Measurements from ENCODE around the gene TSHZ2.
"Not testable (repeated sequence)": the region's sequence is repeated elsewhere in the genome, so short reads cannot be mapped to it uniquely, and the experiment has no call there.

TSHZ2 gene

GRCh38 chr20:53438368-53438767, 466.2 kb downstream of the TSHZ2 start:
- no peak for DNase-seq

DNA sequence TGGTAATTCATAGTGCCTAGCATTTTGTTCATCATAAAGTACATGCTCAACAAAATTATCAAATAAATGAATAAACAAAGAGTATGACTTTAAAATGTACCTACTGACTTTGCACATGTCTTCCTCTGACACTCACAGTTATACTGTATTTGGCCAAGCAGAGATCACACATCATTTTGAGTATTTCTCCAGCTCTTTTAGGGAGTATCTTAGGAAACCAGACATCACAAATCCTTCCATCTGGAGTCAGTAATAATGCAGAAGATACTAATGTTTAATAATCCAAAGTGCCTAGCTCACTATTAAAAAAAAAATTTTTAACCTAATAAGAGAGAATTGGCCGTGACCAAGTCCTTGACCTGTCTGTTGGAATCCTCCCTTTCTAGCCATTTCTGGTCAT, 466.9 kb downstream of the TSHZ2 start:
- DNase-seq, result no peak

GRCh38 chr20:53439616-53440015, 467.5 kb downstream of the TSHZ2 start:
- DNase-seq, result no peak

GRCh38 chr20:53444401-53445149, 472.4 kb downstream of the TSHZ2 start:
- DNase-seq, result no peak

DNA sequence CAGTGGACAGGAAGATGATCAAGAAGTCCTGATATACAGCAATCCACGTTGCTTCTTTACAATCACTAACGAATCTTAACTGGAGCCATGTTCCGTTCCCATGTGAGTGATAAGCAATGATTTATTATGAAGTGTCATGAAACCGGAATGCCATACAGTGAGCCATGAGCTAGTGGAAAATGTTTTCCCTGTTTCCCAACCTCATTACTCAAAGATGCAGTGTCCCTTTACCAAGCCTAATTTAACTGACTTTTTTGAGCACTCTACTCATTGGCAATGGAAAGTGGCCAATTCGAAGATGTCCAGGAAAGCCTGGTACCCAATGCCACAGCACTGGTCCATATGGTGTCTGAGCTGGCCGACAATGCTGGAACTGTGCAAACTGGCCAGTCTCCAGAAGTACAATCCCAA, 473.2 kb downstream of the TSHZ2 start:
- no peak for DNase-seq

- no peak for DNase-seq
Measured at GRCh38 chr20:53445932-53446331, 473.8 kb downstream of the TSHZ2 start.

- DNase-seq, result no peak
Measured at GRCh38 chr20:53447316-53447715, 475.2 kb downstream of the TSHZ2 start.

- no peak for DNase-seq
Measured at GRCh38 chr20:53448426-53448825, 476.3 kb downstream of the TSHZ2 start.

- DNase-seq, result no peak
Measured at GRCh38 chr20:53448875-53449274, 476.7 kb downstream of the TSHZ2 start.

- DNase-seq, result no peak
Measured at GRCh38 chr20:53453076-53453475, 480.9 kb downstream of the TSHZ2 start.

DNA sequence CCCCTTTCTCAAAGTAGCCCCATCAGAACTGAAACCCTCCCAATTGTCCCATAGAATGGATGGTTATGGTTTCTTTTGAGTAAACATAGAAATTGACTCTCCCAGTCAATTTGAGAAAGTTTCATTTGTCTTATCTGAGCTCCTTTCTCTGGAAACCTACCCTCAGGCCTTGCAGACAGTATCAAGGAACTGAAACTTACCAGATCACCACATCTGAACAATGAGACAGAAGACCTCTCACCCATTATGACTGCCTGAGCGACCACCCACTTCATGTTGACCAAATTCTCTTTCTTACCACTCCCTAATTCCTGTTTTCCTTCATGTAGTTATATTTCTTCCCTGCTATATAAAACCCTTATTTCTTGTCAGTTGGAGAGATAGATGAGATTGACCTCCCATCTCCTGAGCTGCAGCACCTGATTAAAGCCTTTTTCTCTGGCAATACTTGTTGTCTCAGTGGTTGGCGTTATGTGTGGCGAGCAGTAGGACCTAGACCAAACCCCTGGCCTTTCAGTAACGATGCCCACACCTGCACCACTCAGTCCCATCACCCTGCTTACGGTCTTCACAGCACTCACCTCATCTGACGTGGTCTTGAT, 482.6 kb downstream of the TSHZ2 start:
- no peak for DNase-seq

DNA sequence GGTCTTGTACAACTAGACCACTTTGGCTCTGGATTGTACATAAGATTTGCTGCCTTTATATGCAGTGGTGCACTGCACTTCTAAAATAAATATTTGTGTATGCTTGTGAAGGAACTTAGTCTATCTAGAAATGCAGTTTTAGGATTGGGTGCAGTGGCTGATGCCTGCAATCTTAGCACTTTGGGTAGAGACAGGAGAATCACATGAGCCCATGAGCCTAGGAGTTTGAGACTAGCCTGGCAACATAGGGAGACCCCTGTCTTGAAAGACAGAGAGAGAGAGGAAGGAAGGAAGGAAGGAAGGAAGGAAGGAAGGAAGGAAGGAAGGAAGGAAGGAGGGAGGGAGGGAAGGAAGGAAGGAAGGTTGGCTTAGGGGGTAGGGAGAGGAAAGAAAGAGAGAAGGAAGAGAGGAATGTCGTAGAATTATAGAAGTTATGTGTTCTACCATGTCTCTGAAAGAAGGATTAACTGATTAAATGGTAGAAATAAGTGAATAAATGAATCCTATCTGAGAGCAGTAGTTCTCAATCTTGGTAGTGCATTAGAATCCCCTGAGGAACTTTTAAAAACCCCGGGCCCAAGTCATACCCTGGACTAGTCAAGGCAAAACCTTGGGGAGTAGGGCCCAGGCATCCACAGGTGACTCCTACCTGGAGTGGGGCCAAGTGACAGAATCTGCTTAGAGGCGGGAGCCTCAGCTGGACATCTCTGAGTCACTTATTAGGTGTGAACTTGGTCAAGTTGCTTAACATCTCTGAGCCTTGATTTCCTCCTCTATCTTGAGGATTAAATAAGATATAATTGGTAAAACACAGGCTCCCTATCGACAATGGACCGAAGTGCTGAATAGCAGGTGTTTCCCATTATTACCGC, 491.2 kb downstream of the TSHZ2 start:
- no peak for DNase-seq

GRCh38 chr20:53466279-53466678, 494.1 kb downstream of the TSHZ2 start:
- no peak for DNase-seq

DNA sequence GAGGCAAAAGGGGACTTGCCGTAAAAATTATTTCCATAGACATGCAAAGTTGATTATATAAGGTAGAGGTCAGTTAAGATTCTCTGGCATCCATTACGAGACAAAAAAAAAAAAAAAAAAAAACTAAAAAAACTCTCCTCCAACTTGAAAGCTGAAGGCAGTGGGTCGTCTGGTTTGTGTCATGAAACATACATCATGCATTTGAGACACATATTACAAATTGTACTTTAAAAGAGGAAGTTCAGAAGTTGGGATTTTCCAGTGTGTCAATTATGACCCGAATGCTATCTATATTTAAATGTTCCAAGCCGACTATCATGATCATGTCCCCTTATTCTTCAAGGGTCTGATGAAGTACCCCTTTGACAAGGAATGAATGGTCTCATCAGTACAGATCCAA, 496.4 kb downstream of the TSHZ2 start:
- DNase-seq, result no peak

GRCh38 chr20:53472859-53473258, 500.7 kb downstream of the TSHZ2 start:
- not testable (repeated sequence) for DNase-seq

GRCh38 chr20:53480913-53481312, 508.8 kb downstream of the TSHZ2 start:
- DNase-seq, result no peak

- DNase-seq, result no peak
Measured at GRCh38 chr20:53487461-53488200, 515.5 kb downstream of the TSHZ2 start.

DNA sequence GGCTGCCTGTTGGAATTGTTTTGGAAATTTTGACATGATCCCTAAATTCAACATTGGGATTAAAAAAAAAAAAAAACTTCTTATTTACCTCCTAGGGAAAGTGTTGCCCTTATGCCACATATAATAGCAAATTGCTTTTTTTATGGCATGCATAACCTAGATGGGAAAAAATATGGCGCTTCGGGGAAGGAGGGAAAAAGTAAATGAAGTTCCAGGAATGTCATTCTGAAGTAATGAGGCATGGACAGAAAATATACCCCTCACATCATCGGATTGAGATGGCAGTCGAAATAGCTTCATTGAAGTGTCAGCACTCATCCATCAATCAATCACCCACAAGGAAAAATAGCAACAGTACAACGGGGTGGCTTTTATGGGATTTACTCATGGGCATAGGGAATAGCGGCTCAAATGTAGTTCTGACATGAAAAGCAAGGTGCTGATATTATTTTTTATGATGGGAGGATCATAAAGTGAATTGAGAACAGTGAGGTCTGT, 516.7 kb downstream of the TSHZ2 start:
- DNase-seq, result no peak

DNA sequence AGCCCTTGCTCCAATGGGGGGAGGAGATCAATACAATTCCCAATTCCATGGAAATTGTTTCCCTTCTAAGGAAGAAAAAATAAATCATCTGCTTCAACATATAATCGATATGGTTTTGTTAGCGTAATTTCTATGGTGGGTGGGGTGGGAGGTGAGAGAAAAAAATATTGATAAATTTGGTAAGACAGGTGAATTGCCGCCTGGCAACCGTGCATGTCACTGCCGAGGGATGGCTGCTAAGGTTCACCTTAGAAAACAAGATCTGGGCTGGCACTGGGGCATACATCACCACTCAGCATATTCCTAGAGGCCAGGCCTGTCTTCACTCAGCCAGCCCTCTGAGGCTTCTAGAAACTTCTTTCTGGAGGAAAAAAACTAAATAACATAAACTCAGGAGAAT, 517.4 kb downstream of the TSHZ2 start:
- no peak for DNase-seq

DNA sequence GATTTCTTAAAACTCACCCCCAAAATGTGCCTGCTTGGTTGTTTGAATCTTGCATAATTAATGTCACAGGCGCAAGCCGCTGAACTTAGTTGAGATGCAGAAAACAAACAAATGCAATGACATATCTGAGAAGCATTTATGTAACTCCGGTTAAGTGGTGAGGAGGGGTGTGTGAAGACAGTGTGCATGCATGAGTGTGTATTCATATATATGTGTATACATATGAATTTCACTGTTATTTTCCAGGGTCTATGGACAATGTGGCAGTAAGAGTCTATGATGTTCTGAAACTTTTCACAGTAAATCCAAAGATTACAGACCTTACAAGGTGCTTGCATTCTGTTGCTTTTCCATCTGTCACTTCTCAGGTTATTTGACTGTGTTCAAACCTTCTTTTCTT, 518.5 kb downstream of the TSHZ2 start:
- DNase-seq, result no peak

GRCh38 chr20:53491462-53491861, 519.3 kb downstream of the TSHZ2 start:
- no peak for DNase-seq

DNA sequence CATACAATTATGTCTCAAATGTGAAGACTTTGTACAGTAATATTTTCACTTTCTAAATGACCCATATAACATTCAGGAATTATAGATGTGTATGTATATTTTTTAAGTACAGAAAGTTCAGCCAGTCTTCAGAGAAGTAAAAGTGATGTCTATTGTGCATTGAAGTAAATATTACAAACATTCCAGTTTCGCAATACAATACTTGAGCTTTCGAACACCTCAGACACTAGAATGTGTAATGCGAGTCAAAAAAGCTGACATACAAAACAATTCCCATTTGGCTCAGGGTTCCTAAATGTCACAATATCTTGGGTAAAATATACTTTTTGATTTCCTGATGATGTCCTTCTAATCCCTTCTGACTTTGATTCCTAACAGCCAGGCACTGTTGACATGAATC, 520.1 kb downstream of the TSHZ2 start:
- no peak for DNase-seq

- no peak for DNase-seq
Measured at GRCh38 chr20:53493311-53493857, 521.2 kb downstream of the TSHZ2 start.

Data from RPMI8226 (cell line).